IMR-90 (cell line): Measurements from ENCODE around the gene DLGAP4. TPM values are rescaled to one million over a fixed set of nuclear protein-coding genes. Genes with fewer than 3 reads are reported as not detected.
A peak's percentile ranks its signal among the peaks of the same experiment; 100 is the strongest.

Source experiments
- ATAC-seq: fragments of 200-7000 bp; cut with Tn5 transposase; 2 replicates; pipeline ENCODE4 v1.9.1; 2020; ENCODE audit warnings: low read depth, mild to moderate bottlenecking, moderate library complexity
- BruUV-seq: library from RNA; stranded (reverse); fragments of 400-500 nt; replicated peaks from 2 replicates; lab custom pipeline; 2021; lab: Mats Ljungman, UMichigan
- CTCF ChIA-PET: fragments of 300-600 bp; formaldehyde crosslinking; extraction: SDS; loops from one replicate; lab custom pipeline; 2021; ENCODE audit warnings: antibody characterized with exemption; lab: Yijun Ruan, JAX
- POLR2A ChIA-PET: fragments of 300-600 bp; sonication (Branson Sonifier 250); formaldehyde crosslinking; loops from one replicate; lab custom pipeline; 2022; ENCODE audit warnings: antibody characterized with exemption; ENCODE audit not compliant: unreplicated experiment; lab: Charles Lee
- DNase-seq: peaks from one replicate; pipeline ENCODE4 v3.0.0; 2013
- H2AFZ ChIP-seq: replicated peaks from 2 replicates; pipeline ENCODE3; 2013; ENCODE audit warnings: low read length, mild to moderate bottlenecking; ENCODE audit not compliant: poor library complexity
- H2AK5ac ChIP-seq: 2 replicates; pipeline ENCODE4 v1.6.1; 2013; ENCODE audit warnings: low read depth, low read length, inconsistent platforms
- H2AK9ac ChIP-seq: replicated peaks from 2 replicates; pipeline ENCODE3; 2013; ENCODE audit warnings: mild to moderate bottlenecking, low read depth, low read length, moderate library complexity; ENCODE audit not compliant: poor library complexity
- H2BK120ac ChIP-seq: 2 replicates; pipeline ENCODE4 v1.6.1; 2013; ENCODE audit warnings: low read depth, low read length, inconsistent platforms
- H2BK15ac ChIP-seq: 3 replicates; pipeline ENCODE4 v1.6.1; 2013; ENCODE audit warnings: low read depth, low read length, inconsistent platforms
- H2BK20ac ChIP-seq: 2 replicates; pipeline ENCODE4 v1.6.1; 2013; ENCODE audit warnings: low read depth, mild to moderate bottlenecking, inconsistent platforms, low read length, moderate library complexity
- H2BK5ac ChIP-seq: 2 replicates; pipeline ENCODE4 v1.6.1; 2013; ENCODE audit warnings: mild to moderate bottlenecking, low read depth, low read length, inconsistent platforms; ENCODE audit not compliant: poor library complexity, severe bottlenecking
- H3K14ac ChIP-seq: replicated peaks from 2 replicates; pipeline ENCODE4 v1.6.1; 2013; ENCODE audit warnings: low read depth, low read length, inconsistent platforms
- H3K18ac ChIP-seq: 2 replicates; pipeline ENCODE4 v1.6.1; 2013; ENCODE audit warnings: low read depth, low read length, control low read depth
- H3K23ac ChIP-seq: 2 replicates; pipeline ENCODE4 v1.6.1; 2013; ENCODE audit warnings: low read depth, low read length, inconsistent platforms
- H3K27ac ChIP-seq: 2 replicates; pipeline ENCODE4 v1.5.1; 2013; ENCODE audit warnings: mild to moderate bottlenecking, control low read depth, low read length; ENCODE audit not compliant: insufficient read depth
- H3K27me3 ChIP-seq: 2 replicates; pipeline ENCODE4 v1.6.1; 2013; ENCODE audit warnings: low read length; ENCODE audit not compliant: control insufficient read depth, insufficient read depth
- H3K36me3 ChIP-seq: 2 replicates; pipeline ENCODE4 v1.6.1; 2013; ENCODE audit warnings: low read length, mixed read lengths; ENCODE audit not compliant: control insufficient read depth, insufficient read depth
- H3K4ac ChIP-seq: 2 replicates; pipeline ENCODE4 v1.6.1; 2013; ENCODE audit warnings: low read depth, low read length, inconsistent platforms
- H3K4me1 ChIP-seq: 2 replicates; pipeline ENCODE4 v1.6.1; 2013; ENCODE audit warnings: low read length, mixed read lengths; ENCODE audit not compliant: control insufficient read depth, insufficient read depth
- H3K4me2 ChIP-seq: 2 replicates; pipeline ENCODE4 v1.6.1; 2013; ENCODE audit warnings: low read depth, mild to moderate bottlenecking, control low read depth, low read length, moderate library complexity
- H3K4me3 ChIP-seq: 2 replicates; pipeline ENCODE4 v1.5.1; 2013; ENCODE audit warnings: low read depth, mild to moderate bottlenecking, control low read depth, low read length, moderate library complexity; ENCODE audit not compliant: insufficient read depth
- H3K56ac ChIP-seq: 2 replicates; pipeline ENCODE4 v1.6.1; 2013; ENCODE audit warnings: low read length, inconsistent platforms; ENCODE audit not compliant: insufficient read depth; ENCODE audit errors: extremely low read depth
- H3K79me1 ChIP-seq, 2 experiments: 2 replicates each; pipeline ENCODE4 v1.6.1; 2013; ENCODE audit warnings: low read length in 2 of 2, inconsistent platforms in 1 of 2, low read depth in 1 of 2
- H3K9ac ChIP-seq: 2 replicates; pipeline ENCODE4 v1.6.1; 2013; ENCODE audit warnings: low read depth, low read length, control low read depth
- H3K9me1 ChIP-seq: 2 replicates; pipeline ENCODE4 v1.6.1; 2013; ENCODE audit warnings: low read length, inconsistent platforms; ENCODE audit not compliant: insufficient read depth
- H3K9me3 ChIP-seq: 2 replicates; pipeline ENCODE4 v1.6.1; 2013; ENCODE audit warnings: low read length; ENCODE audit not compliant: control insufficient read depth, insufficient read depth
- H4K20me1 ChIP-seq: 2 replicates; pipeline ENCODE4 v1.6.1; 2013; ENCODE audit warnings: low read length, inconsistent platforms; ENCODE audit not compliant: insufficient read depth
- H4K5ac ChIP-seq: 2 replicates; pipeline ENCODE4 v1.6.1; 2013; ENCODE audit warnings: mild to moderate bottlenecking, low read depth, low read length, control low read depth
- H4K8ac ChIP-seq, 2 experiments: 2 replicates each; pipeline ENCODE4 v1.6.1; 2013; ENCODE audit warnings: low read depth in 2 of 2, low read length in 2 of 2, control low read depth in 1 of 2, inconsistent platforms in 1 of 2
- H4K91ac ChIP-seq: 2 replicates; pipeline ENCODE4 v1.6.1; 2013; ENCODE audit warnings: low read depth, low read length, inconsistent platforms; ENCODE audit not compliant: insufficient read depth
- BHLHE40 ChIP-seq: fragments of 150-350 bp; IDR thresholded peaks from 2 replicates; pipeline ENCODE4 v1.6.1; 2016; ENCODE audit warnings: mild to moderate bottlenecking, low read depth, low read length
- ELK1 ChIP-seq: fragments of 150-350 bp; IDR thresholded peaks from 2 replicates; pipeline ENCODE4 v1.6.1; 2016; ENCODE audit warnings: low read depth, mild to moderate bottlenecking, low read length, moderate library complexity, borderline replicate concordance
- MAFK ChIP-seq: IDR thresholded peaks from 2 replicates; pipeline ENCODE4 v1.6.1; 2012; ENCODE audit warnings: low read depth, low read length, improper control_type of control experiment
- RCOR1 ChIP-seq: IDR thresholded peaks from 2 replicates; pipeline ENCODE4 v1.6.1; 2012; ENCODE audit warnings: mild to moderate bottlenecking, low read length, improper control_type of control experiment; ENCODE audit not compliant: insufficient replicate concordance
- SMC3 ChIP-seq: fragments of 150-350 bp; IDR thresholded peaks from 2 replicates; pipeline ENCODE4 v1.6.1; 2016; ENCODE audit warnings: low read depth, mild to moderate bottlenecking, antibody characterized with exemption, low read length, moderate library complexity
- WGBS, 2 experiments: methylation state at CpG; one replicate each; pipeline versions ENCODE4 v1.1.5 to v1.1.7; 2013; ENCODE audit warnings: missing lambda C conversion rate in 2 of 2; ENCODE audit not compliant: insufficient read length in 1 of 2; ENCODE audit errors: extremely low coverage in 2 of 2; 5-methylcytosine and 5-hydroxymethylcytosine counted together
- dilution Hi-C: fragments of 300-500 bp; cut with HindIII; formaldehyde crosslinking; loops from one replicate; pipeline ENCODE4 v1.14.3; 2018; ENCODE audit warnings: low sequenced_read_pairs; ENCODE audit not compliant: unreplicated experiment
- in situ Hi-C: fragments of 300-500 bp; cut with MboI; formaldehyde crosslinking; loops from 3 replicates; pipeline ENCODE4 v1.14.3; 2019; ENCODE audit warnings: low sequenced_read_pairs, inconsistent platforms, mixed read lengths
- intact Hi-C: fragments of 100-400 bp; cut with micrococcal nuclease; formaldehyde crosslinking; loops from 2 replicates; pipeline ENCODE4 v1.10.0; 2022
- polyA plus RNA-seq, 3 experiments: library from polyadenylated mRNA; depleted of rRNA; stranded (reverse); fragments of >200 nt; gene quantifications; 2 replicates each; pipeline ENCODE4 v1.2.3, GENCODE V29; 2012; ENCODE audit warnings: low replicate concordance in 1 of 3
- total RNA-seq: library from RNA; depleted of rRNA; stranded (reverse); fragments of >200 nt; gene quantifications from 2 replicates; pipeline ENCODE4 v1.2.3, GENCODE V29; 2012
- TF ChIP-seq, protein P1 (sequence below): conservative IDR thresholded peaks from 2 replicates; pipeline ENCODE4 v1.5.1; 2012; ENCODE audit warnings: mild to moderate bottlenecking, low read depth, low read length, improper control_type of control experiment

DLGAP4 gene
- total and polyA plus RNA-seq, 2 of the 4 experiments (the other 2 are of a cell fraction) = 32.3 to 73.2 TPM

- dilution Hi-C loops (no loop called here), intact Hi-C loops (no loop called here), in situ Hi-C loops (no loop called here)
- Histone ChIP-seq H2BK5ac (no peak overlapping the region), H4K8ac (no peak overlapping the region), H3K9ac (no peak overlapping the region), H4K20me1 (no peaks in the 10 kb centered on the region), H2AK9ac (no peak overlapping the region), H3K14ac (no peak overlapping the region), H3K36me3 (no peaks in the 10 kb centered on the region), H3K4me2 (no peak overlapping the region), H2AFZ (no peak overlapping the region), H3K4ac (no peak overlapping the region), H3K27ac (no peak overlapping the region), H3K56ac (no peak overlapping the region), H3K18ac (no peak overlapping the region), H3K23ac (no peak overlapping the region), H3K9me1 (no peaks in the 10 kb centered on the region), H4K91ac (no peak overlapping the region), H3K27me3 (peaks cover 9% of the 10 kb centered on the region), H4K5ac (no peak overlapping the region), H3K4me3 (no peak overlapping the region), H3K79me1 (no peaks in the 10 kb centered on the region), H2BK120ac (no peak overlapping the region), H2BK20ac (no peak overlapping the region), H3K9me3 (no peaks in the 10 kb centered on the region), H2BK15ac (no peak overlapping the region), H2AK5ac (no peak overlapping the region), H3K4me1 (no peaks in the 10 kb centered on the region)
- TF ChIP-seq, protein P1, sequence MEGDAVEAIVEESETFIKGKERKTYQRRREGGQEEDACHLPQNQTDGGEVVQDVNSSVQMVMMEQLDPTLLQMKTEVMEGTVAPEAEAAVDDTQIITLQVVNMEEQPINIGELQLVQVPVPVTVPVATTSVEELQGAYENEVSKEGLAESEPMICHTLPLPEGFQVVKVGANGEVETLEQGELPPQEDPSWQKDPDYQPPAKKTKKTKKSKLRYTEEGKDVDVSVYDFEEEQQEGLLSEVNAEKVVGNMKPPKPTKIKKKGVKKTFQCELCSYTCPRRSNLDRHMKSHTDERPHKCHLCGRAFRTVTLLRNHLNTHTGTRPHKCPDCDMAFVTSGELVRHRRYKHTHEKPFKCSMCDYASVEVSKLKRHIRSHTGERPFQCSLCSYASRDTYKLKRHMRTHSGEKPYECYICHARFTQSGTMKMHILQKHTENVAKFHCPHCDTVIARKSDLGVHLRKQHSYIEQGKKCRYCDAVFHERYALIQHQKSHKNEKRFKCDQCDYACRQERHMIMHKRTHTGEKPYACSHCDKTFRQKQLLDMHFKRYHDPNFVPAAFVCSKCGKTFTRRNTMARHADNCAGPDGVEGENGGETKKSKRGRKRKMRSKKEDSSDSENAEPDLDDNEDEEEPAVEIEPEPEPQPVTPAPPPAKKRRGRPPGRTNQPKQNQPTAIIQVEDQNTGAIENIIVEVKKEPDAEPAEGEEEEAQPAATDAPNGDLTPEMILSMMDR = peak; percentile 16; the same call in 1 of the 2 replicates
- TF ChIP-seq ELK1 (no peak), SMC3 (peak; percentile 18; the same call in 1 of the 2 replicates), BHLHE40 (no peak), MAFK (no peak), RCOR1 (peak; percentile 89)
- POLR2A ChIA-PET = no interaction called here
- DNase-seq (peak; percentile 24), ATAC-seq (peak; percentile 78)
- no TSS peak for BruUV-seq
- no CpG with 5 or more reads among the region's 6 CpGs for WGBS, 2 experiments
- CTCF ChIA-PET = no interaction called here
These were observed 78.0 kb downstream of the DLGAP4 start for GRCh38 chr20:36384022-36384619.
